GM18508 (cell line): ENCODE data around the gene SLC17A8.

Experiments
- ATAC-seq: cut with Tn5 transposase; IDR thresholded peaks from one replicate; pipeline ENCODE4 v1.9.1; 2021; ENCODE audit warnings: moderate number of reproducible peaks; ENCODE audit not compliant: insufficient read depth, unreplicated experiment

The SLC17A8 gene

DNA sequence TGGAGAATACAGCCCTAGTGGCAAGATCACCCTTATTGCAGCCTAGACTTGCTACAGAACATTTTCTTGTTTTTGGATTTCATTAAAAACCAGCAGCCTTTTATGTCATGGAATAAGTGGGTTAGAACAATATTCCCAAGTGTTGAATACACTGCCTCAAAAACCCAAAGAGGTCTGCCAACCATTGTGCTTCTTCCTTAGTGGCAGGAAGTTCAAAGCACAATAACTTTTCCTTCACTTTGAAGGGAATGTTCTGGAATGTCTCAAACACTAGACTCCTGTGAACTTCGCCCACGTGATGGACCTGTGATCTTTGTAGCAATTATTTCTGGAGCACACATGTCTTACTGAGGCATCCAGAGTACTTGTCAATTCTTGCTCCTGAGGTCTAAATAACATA, 8.5 kb downstream of the SLC17A8 start:
- no peak for ATAC-seq

DNA sequence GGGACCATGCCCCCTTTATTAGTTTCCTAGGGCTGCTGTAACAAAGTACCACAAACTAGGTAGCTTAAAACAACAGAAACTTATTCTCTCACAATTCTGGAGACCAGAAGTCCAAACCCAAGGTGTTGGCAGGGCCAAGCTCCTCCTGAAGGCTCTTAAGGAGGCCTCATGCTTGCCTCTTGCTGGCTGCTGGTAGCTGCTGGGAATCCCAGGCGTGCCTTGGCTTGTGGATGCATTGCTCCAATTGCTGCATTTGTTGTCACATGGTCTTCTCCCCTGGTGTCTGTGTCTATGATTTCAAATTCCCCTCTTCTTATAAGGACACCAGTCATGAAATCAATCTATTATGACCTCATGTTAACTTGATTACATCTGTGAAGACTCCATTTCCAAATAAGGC, 11.2 kb downstream of the SLC17A8 start:
- no peak for ATAC-seq

DNA sequence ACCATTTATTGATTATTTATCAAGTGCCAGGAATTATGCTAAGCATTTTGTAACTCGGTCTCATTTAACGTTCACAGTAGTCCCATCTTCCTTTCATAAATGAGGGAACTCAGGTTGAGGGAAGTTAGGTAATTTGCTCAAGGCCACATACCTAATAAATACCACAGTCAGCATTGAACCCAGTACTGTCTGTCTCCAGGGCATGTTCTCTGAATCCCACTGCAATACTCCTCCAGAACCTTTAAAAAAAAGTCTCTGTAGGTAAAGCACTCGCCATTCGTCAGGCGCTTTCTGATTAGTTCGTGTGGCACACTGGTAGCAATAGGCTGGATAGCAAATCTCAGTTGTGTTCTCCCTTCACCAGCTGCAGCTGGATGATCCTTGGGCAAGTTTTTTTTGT, 14.3 kb downstream of the SLC17A8 start:
- ATAC-seq, result no peak

- ATAC-seq, result no peak
Observed at GRCh38 chr12:100372853-100373640, 16.2 kb downstream of the SLC17A8 start.

DNA sequence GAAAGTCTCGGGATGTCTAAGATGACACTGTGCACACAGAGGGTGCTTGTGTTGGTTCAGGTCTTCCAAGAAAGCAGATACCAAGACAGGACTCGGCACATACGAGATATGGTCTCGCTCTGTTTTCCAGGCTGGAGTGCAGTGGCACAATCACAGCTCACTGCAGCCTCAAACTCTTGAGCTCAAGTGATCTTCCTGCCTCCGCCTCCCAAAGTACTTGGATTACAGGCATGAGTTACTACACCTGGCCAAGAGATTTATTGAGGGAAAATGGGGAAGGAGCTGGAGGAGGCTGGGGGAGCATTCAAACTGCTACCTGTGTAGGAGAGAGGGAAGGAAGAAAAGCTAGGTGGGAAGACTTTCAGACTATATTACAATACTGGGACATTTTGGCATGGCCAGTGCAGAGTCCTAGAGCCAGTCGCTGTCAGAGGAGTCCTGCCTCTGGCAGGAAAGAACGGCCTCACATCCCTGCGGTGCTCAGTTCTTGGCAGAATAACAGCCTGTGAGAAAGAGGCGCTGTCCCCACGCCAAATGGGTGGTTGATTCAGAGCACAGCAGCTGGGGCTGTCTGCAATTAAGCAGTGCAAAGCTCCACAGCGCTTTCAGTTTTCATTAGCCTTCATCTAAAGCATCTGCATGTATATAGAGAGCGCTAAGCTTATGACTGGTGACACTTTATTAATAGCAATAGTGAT, 18.3 kb downstream of the SLC17A8 start:
- no peak for ATAC-seq

GRCh38 chr12:100376161-100376560, 19.3 kb downstream of the SLC17A8 start:
- no peak for ATAC-seq

GRCh38 chr12:100381379-100381778, 24.5 kb downstream of the SLC17A8 start:
- ATAC-seq, result no peak

GRCh38 chr12:100382338-100382737, 25.5 kb downstream of the SLC17A8 start:
- ATAC-seq, result no peak

- no peak for ATAC-seq
Observed at GRCh38 chr12:100383586-100384558, 27.0 kb downstream of the SLC17A8 start.

GRCh38 chr12:100384559-100384935, 27.7 kb downstream of the SLC17A8 start:
- no peak for ATAC-seq

DNA sequence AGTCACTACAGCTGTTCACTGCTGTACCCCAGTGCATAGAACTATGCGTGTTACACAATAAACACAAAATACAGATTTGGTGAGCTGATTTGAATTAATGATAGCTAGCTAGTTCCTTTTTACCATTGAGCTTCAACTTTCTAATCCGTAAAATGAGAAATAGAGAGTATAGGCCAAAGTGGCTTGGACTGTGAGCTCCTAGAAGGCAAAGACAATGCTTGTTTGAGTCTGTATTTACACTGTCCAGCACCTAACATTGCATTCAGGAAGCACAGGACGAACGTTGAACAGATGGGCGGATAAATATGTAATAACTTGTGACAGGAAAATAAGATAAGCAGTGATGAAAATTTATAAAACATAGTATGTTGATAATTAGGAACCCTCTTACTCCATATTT, 31.5 kb downstream of the SLC17A8 start:
- ATAC-seq, result no peak

DNA sequence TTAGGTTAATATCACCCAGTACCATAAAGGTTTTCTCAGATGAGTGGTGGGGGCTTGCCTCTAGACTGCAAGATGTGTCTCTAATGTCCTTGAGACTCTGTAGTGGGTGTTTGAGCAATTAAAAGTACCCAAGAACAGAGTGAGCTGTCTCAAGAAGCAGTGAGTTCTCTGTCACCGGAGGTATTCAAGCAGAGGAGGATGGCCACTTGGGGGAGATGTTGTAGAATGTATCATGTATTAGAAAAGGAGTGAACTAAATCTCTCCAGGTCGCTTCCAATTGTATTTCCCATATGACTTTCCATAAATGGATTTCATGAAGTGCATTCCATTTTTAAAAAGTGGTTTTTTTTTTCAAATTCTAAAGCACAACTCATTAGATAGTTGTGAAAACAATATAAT, 35.0 kb downstream of the SLC17A8 start:
- ATAC-seq, result no peak

- no peak for ATAC-seq
Observed at GRCh38 chr12:100393200-100393599, 36.3 kb downstream of the SLC17A8 start.

- no peak for ATAC-seq
Observed at GRCh38 chr12:100395811-100396210, 38.9 kb downstream of the SLC17A8 start.

DNA sequence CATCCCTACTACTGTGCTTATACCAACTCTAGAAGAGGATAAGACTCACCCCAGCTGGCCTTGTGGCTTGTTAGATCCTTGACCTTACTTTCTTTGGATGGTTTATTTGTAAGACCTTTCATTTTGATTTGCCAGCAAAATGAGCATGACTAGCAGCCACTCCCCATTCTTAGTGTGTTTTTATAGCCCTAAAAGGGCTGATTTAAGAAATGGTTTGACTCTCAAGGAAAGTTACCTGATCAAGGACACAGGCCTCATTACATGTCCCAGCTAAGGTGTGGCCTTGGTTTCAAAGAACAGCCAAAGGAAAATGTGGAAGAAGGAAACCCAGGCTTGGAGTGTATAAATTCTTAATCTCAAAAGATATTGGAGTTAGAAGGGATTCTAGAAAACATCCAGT, 41.4 kb downstream of the SLC17A8 start:
- ATAC-seq, result no peak

DNA sequence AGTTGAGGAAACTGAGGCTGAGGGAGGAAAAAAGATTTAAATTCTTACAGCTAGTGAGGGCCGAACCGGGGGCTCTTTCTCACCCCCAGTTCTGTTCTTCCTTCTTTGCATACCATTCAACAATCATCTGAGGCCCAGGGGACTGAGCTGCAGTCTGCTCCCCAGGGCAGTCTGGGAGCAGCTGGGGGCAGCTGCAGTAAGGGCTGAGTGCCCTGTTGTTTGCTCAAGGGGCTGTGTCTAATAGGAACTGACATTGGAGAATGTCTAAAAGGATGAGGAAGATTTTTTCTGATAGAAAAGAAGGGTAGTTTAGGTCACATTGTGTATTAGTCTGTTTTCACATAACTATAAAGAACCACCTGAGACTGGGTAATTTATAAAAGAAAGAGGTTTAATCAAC, 42.2 kb downstream of the SLC17A8 start:
- ATAC-seq, result no peak

GRCh38 chr12:100401660-100402059, 44.8 kb downstream of the SLC17A8 start:
- ATAC-seq, result no peak

DNA sequence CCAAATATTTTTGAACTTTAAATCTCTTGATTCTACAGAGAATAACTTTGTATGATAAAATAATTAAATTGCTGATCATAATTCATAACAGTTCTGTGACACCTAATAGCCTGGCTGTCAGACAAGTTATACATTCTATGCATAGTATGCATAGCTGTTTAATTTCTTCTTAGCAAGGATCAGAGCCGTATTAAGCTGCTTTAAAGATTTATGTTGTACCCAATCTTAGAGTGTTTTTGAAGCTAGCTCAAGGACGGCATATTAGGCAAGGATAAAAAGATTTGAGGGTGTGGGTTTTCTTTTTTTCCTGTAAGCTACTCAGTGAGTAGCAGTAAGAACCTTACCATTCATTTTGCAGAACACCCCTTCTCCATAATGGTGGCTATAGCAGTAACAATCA, 45.9 kb downstream of the SLC17A8 start:
- ATAC-seq, result no peak

GRCh38 chr12:100403446-100403845, 46.6 kb downstream of the SLC17A8 start:
- ATAC-seq, result no peak

DNA sequence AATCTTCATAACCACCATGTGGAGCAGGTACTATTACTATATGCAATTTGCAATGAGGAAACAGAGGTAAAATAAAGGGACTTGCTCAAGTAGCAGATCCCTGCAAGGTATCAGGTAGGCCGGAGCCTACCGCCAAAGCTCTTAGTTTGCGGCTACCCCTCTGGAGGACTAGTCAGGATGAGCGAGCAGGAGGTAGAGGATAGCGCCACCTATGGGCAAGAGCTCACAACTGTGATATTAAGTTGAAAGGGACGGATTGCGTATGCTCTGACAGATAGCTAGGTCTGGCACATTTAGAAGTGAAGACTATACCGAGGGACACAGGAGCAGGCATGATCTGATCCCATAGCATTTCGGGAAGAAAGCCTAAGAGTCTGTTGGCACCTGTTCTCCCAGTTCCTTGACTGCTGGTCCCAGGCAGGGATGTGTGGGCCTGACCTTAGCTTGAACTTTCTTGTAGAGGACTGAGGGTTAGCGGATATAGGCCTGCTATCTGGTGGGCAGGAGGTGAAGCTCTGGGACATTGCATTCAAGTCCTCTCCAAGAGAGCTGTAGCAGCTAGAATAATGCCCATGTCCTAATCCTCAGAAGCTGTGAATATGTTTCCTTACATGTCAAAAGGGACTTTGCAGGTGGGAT, 48.0 kb downstream of the SLC17A8 start:
- ATAC-seq, result no peak
